ENCODE data around the gene CCSER2.
"Not testable (repeated sequence)": the region's sequence is repeated elsewhere in the genome, so short reads cannot be mapped to it uniquely, and the experiment has no call there.

The CCSER2 gene

DNA sequence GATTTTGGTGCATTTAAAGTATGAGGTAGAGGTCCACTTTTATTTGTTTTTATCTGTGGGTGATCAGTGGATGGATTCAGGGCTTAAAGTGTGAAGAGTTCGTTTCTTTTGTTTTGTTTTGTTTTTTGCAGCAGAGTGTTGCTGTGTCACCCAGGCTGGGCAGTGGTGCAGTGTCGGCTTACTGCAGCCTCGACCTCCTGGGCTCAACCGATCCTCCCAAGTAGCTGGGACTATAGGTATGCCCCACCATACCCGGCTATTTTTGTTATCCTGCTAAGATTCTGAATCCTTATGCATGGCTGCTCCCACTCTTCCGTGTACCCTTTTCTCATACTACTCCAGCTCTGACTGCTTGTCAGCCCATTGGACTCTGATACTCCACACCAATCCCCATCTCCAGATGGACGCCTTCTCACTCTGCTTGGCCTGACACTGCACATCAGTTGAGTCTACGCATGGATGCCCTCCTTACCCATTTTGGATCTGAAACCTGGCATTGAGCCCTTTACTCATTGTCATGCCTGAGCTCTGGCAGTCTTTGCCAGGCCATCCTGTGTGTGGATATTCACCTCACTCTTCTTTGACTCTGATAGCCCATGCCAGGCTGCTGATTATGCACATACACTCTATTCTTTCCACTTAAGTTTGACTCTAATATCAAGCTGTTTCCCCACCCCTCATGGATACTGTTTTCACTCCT is 119.5 kb downstream of the CCSER2 start:
- TF ChIP-seq, protein P1, sequence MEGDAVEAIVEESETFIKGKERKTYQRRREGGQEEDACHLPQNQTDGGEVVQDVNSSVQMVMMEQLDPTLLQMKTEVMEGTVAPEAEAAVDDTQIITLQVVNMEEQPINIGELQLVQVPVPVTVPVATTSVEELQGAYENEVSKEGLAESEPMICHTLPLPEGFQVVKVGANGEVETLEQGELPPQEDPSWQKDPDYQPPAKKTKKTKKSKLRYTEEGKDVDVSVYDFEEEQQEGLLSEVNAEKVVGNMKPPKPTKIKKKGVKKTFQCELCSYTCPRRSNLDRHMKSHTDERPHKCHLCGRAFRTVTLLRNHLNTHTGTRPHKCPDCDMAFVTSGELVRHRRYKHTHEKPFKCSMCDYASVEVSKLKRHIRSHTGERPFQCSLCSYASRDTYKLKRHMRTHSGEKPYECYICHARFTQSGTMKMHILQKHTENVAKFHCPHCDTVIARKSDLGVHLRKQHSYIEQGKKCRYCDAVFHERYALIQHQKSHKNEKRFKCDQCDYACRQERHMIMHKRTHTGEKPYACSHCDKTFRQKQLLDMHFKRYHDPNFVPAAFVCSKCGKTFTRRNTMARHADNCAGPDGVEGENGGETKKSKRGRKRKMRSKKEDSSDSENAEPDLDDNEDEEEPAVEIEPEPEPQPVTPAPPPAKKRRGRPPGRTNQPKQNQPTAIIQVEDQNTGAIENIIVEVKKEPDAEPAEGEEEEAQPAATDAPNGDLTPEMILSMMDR (conservative IDR thresholded peaks at IDR 0.05; ENCODE audit: control insufficient read depth, insufficient read depth, low read depth, low read length), result no peak
- no peak for DNase-seq (ENCODE audit: low read depth)
- H3K4me3 ChIP-seq (ENCODE audit: control insufficient read depth, low read depth, low read length), result no peak overlapping the region

DNA sequence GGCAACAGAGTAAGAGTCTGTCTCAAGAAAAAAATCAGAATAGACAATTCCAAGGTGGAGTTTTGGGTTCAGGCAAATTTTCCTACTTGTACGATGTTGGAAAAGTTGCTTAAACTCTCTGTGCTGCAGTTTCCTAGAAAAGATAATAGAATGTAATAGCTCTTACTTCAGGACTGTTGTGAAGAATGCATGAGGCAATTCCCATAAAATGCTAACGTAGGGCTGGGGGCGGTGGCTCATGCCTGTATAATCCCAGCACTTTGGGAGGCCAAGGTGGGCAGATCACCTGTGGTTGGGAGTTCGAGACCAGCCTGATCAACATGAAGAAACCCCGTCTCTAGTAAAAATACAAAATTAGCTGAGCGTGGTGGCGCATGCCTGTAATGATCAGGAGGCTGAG is 121.0 kb downstream of the CCSER2 start:
- H3K4me3 ChIP-seq (ENCODE audit: control insufficient read depth, low read depth, low read length); DNase-seq (ENCODE audit: low read depth): not testable (repeated sequence)

DNA sequence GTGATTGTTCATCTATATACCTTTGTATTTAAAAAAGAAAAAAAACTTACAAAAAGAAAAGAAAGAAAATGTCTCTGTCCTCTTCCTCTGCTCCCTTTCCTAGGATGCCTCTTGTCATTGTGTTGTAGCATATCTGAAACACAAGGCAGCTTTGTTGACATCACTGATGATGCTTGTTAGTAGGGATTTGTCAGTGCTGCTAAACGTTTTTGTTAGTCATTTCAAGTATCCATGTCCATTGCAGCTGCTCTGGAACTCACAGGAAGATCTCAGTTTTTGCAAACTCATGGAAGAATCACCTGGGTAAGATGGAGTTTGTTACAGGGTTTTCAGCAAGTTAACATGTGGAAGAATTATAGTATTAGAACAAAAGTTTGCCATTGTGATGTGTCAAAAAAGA is 123.6 kb downstream of the CCSER2 start:
- TF ChIP-seq, protein P1 (conservative IDR thresholded peaks at IDR 0.05; ENCODE audit: control insufficient read depth, insufficient read depth, low read depth, low read length), result no peak
- DNase-seq (ENCODE audit: low read depth), result peak; percentile 60
- no peak overlapping the region for H3K4me3 ChIP-seq (ENCODE audit: control insufficient read depth, low read depth, low read length)

DNA sequence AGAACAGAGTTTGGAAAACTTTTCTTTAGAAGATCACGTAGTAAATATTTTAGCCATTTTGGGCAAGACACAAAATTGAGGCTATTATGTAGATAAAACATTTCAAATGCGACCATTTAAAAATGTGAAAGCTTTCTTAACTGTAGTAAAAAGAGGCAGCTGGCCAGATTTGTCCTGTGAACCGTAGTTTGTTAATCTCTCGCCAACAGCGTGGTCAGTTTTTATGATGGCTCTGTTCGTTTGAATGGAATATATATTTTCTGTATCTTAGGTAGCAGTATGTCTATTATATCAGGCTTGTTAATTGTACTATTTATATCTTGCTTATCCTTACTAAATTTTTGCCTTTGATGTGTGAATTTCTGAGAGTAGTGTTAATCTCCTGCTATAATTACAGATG is 124.9 kb downstream of the CCSER2 start:
- TF ChIP-seq, protein P1 (conservative IDR thresholded peaks at IDR 0.05; ENCODE audit: control insufficient read depth, insufficient read depth, low read depth, low read length), result no peak
- no peak overlapping the region for H3K4me3 ChIP-seq (ENCODE audit: control insufficient read depth, low read depth, low read length)
- no peak for DNase-seq (ENCODE audit: low read depth)

DNA sequence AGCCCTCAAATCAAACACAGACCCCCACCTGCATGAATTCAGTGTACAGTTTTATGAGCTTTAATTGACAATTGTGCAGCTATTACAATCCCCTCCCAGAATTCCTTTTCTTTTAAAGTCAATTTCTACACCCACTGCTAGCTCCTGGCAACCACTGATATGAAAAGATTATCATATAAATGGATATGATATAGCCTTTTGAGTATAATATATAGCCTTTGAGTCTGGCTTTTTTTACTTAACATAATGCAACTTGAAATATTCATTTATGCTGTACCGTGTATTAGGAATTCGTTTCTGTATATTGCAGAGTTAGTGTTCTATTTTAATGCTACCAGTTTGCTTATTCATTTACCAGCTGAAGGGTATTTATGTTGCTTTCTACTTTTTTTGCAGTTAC is 127.7 kb downstream of the CCSER2 start:
- TF ChIP-seq, protein P1 (conservative IDR thresholded peaks at IDR 0.05; ENCODE audit: control insufficient read depth, insufficient read depth, low read depth, low read length), result no peak
- H3K4me3 ChIP-seq (ENCODE audit: control insufficient read depth, low read depth, low read length), result no peak overlapping the region
- DNase-seq (ENCODE audit: low read depth), result no peak

DNA sequence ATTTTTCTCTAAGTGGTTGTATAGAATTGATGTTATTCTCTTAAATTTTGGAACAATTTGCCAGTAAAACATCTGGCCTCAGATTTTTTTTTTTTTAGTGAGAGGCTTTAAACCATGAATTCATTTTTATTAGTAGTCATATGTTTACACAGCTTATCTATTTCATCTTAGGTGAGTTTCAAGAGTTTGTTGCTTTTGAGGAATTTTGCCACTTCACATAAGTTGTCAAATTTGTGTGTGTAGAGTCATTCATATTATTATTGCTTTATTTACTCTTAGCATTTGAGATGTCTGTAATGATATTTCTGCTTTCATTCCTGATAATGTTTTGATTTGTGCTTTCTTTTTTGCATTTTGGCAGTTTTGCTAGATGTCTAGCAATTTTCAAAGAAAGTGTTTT is 132.1 kb downstream of the CCSER2 start:
- H3K4me3 ChIP-seq (ENCODE audit: control insufficient read depth, low read depth, low read length), result no peak overlapping the region
- DNase-seq (ENCODE audit: low read depth), result no peak
- TF ChIP-seq, protein P1 (conservative IDR thresholded peaks at IDR 0.05; ENCODE audit: control insufficient read depth, insufficient read depth, low read depth, low read length), result no peak

DNA sequence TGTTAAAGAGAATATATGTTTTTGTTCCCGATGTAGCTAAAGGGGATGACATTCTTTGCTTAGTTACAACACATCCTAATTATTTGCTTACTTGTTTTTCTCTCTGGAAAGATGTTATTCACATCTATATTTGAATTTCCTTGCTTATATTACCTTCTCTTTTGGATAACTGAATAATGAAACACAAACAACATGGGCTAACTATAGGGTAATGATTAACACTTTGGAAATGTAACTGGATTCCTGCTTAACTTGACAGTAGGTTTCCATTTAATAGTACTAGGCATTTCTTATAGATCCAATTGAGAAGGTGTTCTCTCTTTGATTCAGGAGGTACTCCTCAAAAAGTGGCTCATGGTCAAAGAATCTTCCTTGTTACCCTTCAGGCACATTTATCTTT is 141.1 kb downstream of the CCSER2 start:
- no peak for DNase-seq (ENCODE audit: low read depth)

More for the DNA sequence above, 141.1 kb downstream of the CCSER2 start:
- TF ChIP-seq, protein P1 (conservative IDR thresholded peaks at IDR 0.05; ENCODE audit: control insufficient read depth, insufficient read depth, low read depth, low read length), result no peak
- no peak overlapping the region for H3K4me3 ChIP-seq (ENCODE audit: control insufficient read depth, low read depth, low read length)
